A549 (cell line): ENCODE data around the gene FAM240B.

ENCODE experiments used
- EHMT2 ChIP-seq: fragments of 200-600 bp; sonication (generic); IDR thresholded peaks from 2 replicates; pipeline ENCODE4 v1.6.1; 2016; ENCODE audit warnings: antibody characterized with exemption, low read depth, mild to moderate bottlenecking, moderate library complexity
- KDM1A ChIP-seq: fragments of 200-600 bp; sonication (generic); IDR thresholded peaks from 2 replicates; pipeline ENCODE4 v1.6.1; 2016; ENCODE audit warnings: low read depth, mild to moderate bottlenecking
- POLR2A ChIP-seq: IDR thresholded peaks from 2 replicates; pipeline ENCODE4 v1.6.1; 2012; ENCODE audit warnings: mild to moderate bottlenecking, low read length
- RFX5 ChIP-seq: fragments of 450-650 bp; IDR thresholded peaks from 2 replicates; pipeline ENCODE4 v1.7.1; 2014; ENCODE audit warnings: antibody characterized with exemption, mild to moderate bottlenecking, moderate library complexity
- SREBF2 ChIP-seq: fragments of 450-650 bp; IDR thresholded peaks from 2 replicates; pipeline ENCODE4 v1.6.1; 2014; ENCODE audit warnings: mild to moderate bottlenecking, moderate library complexity
- TF ChIP-seq, protein P1 (sequence below): fragments of >200 bp; sonication (Bioruptor Twin); formaldehyde crosslinking; IDR thresholded peaks from 3 replicates; pipeline ENCODE4 v1.5.1; 2016
- TF ChIP-seq, protein P2 (sequence below): fragments of 450-650 bp; IDR thresholded peaks from 2 replicates; pipeline ENCODE4 v1.6.1; 2014; ENCODE audit warnings: antibody characterized with exemption
- TF ChIP-seq, protein P3 (sequence below): fragments of >200 bp; sonication (Bioruptor Twin); formaldehyde crosslinking; IDR thresholded peaks from 3 replicates; pipeline ENCODE4 v1.6.1; 2016
- TF ChIP-seq, protein P4 (sequence below): IDR thresholded peaks from 2 replicates; pipeline ENCODE4 v1.6.1; 2012

DNA sequence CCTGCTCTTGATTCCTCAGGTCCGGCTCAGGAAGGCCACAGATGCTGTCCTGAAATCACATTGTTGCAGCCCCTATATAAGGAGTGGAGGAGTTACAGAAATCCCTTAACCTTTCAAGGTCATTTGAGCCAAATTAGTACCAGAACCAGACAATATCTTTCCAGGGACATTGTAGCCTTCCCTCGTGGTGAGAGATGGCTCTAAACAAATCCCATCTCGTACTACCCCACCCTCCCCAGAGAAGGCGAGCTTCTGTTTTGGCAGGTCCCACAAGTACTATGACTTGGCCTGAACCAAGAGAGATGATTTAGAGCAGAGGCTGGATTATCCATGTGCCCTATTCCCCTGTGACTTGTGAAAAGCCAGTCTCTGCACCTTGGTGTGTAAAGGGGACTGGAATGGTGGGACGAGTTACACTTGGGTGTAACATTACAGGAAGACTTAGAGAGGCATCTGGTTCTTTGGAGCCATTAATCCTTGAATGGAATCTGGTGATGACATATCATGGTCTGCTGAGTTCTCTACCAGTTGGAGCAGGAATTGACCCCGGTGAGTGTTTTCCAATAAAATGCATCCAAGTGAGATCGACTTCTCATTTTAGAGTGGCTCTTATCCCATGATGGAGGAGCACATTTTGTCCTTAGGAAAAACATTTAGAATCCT, at the start of gene FAM240B:
- TF ChIP-seq, protein P1, sequence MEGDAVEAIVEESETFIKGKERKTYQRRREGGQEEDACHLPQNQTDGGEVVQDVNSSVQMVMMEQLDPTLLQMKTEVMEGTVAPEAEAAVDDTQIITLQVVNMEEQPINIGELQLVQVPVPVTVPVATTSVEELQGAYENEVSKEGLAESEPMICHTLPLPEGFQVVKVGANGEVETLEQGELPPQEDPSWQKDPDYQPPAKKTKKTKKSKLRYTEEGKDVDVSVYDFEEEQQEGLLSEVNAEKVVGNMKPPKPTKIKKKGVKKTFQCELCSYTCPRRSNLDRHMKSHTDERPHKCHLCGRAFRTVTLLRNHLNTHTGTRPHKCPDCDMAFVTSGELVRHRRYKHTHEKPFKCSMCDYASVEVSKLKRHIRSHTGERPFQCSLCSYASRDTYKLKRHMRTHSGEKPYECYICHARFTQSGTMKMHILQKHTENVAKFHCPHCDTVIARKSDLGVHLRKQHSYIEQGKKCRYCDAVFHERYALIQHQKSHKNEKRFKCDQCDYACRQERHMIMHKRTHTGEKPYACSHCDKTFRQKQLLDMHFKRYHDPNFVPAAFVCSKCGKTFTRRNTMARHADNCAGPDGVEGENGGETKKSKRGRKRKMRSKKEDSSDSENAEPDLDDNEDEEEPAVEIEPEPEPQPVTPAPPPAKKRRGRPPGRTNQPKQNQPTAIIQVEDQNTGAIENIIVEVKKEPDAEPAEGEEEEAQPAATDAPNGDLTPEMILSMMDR: no peak
- TF ChIP-seq, protein P2, sequence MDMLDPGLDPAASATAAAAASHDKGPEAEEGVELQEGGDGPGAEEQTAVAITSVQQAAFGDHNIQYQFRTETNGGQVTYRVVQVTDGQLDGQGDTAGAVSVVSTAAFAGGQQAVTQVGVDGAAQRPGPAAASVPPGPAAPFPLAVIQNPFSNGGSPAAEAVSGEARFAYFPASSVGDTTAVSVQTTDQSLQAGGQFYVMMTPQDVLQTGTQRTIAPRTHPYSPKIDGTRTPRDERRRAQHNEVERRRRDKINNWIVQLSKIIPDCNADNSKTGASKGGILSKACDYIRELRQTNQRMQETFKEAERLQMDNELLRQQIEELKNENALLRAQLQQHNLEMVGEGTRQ: no peak
- TF ChIP-seq SREBF2 (no peak), RFX5 (no peak), KDM1A (no peak), POLR2A (no peak), EHMT2 (no peak)
- TF ChIP-seq, protein P3, sequence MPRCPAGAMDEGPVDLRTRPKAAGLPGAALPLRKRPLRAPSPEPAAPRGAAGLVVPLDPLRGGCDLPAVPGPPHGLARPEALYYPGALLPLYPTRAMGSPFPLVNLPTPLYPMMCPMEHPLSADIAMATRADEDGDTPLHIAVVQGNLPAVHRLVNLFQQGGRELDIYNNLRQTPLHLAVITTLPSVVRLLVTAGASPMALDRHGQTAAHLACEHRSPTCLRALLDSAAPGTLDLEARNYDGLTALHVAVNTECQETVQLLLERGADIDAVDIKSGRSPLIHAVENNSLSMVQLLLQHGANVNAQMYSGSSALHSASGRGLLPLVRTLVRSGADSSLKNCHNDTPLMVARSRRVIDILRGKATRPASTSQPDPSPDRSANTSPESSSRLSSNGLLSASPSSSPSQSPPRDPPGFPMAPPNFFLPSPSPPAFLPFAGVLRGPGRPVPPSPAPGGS: no peak
- TF ChIP-seq, protein P4, sequence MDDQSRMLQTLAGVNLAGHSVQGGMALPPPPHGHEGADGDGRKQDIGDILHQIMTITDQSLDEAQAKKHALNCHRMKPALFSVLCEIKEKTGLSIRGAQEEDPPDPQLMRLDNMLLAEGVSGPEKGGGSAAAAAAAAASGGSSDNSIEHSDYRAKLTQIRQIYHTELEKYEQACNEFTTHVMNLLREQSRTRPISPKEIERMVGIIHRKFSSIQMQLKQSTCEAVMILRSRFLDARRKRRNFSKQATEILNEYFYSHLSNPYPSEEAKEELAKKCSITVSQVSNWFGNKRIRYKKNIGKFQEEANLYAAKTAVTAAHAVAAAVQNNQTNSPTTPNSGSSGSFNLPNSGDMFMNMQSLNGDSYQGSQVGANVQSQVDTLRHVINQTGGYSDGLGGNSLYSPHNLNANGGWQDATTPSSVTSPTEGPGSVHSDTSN: no peak
